Measurements from ENCODE around the gene SRGAP3. TPM values are rescaled to one million over a fixed set of nuclear protein-coding genes. Genes with fewer than 3 reads are reported as not detected.
A peak's percentile ranks its signal among the peaks of the same experiment; 100 is the strongest.

The SRGAP3 gene
- total RNA-seq, 1 donor from 2014 or later = 0.99 TPM

DNA sequence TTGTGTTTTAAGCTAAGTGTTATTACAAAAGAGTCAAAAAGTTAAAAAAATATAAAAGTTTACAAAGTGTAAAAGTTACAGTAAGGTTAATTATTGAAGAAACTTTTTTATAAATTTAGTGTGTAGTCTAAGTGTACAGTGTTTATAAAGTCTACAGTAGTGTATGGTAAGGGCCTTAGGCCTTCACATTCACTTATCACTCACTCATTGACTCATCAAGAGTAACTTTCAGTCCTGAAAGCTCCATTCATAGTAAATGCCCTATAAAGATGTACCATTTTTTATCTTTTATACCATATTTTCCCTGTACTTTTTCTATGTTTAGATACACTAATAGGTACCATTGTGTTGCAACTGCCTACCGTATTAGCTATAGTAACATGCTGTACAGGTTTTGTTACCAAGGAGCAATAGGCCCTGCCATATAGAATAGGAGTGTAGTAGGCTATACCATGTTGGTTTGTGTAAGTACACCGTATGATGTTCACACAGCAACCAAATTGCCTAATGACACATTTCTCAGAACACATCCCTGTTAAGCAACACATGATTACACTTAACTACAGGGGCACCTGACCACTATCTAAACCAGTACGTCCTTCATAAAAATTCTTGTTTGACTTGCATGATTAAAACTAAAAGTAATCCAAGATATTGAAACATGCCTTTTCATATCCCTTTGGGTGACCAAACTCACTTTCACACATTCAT is 303.4 kb downstream of the SRGAP3 start:
- Mint-ChIP-seq H3K9me3 (ENCODE audit: low read depth) (peaks cover 17% of the 10 kb centered on the region), H3K27ac (ENCODE audit: unreplicated experiment) (no peak overlapping the region), H3K4me1 (ENCODE audit: low read depth) (peaks cover 34% of the 10 kb centered on the region), H3K36me3 (ENCODE audit: low read depth) (peaks cover 23% of the 10 kb centered on the region), H3K4me3 (ENCODE audit: unreplicated experiment) (no peak overlapping the region), H3K27me3 (ENCODE audit: low read depth) (no peaks in the 10 kb centered on the region)
- TF ChIP-seq, protein P1, sequence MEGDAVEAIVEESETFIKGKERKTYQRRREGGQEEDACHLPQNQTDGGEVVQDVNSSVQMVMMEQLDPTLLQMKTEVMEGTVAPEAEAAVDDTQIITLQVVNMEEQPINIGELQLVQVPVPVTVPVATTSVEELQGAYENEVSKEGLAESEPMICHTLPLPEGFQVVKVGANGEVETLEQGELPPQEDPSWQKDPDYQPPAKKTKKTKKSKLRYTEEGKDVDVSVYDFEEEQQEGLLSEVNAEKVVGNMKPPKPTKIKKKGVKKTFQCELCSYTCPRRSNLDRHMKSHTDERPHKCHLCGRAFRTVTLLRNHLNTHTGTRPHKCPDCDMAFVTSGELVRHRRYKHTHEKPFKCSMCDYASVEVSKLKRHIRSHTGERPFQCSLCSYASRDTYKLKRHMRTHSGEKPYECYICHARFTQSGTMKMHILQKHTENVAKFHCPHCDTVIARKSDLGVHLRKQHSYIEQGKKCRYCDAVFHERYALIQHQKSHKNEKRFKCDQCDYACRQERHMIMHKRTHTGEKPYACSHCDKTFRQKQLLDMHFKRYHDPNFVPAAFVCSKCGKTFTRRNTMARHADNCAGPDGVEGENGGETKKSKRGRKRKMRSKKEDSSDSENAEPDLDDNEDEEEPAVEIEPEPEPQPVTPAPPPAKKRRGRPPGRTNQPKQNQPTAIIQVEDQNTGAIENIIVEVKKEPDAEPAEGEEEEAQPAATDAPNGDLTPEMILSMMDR (IDR thresholded peaks at IDR 0.05) = no peak
- DNase-seq (ENCODE audit: low spot score) = no peak

DNA sequence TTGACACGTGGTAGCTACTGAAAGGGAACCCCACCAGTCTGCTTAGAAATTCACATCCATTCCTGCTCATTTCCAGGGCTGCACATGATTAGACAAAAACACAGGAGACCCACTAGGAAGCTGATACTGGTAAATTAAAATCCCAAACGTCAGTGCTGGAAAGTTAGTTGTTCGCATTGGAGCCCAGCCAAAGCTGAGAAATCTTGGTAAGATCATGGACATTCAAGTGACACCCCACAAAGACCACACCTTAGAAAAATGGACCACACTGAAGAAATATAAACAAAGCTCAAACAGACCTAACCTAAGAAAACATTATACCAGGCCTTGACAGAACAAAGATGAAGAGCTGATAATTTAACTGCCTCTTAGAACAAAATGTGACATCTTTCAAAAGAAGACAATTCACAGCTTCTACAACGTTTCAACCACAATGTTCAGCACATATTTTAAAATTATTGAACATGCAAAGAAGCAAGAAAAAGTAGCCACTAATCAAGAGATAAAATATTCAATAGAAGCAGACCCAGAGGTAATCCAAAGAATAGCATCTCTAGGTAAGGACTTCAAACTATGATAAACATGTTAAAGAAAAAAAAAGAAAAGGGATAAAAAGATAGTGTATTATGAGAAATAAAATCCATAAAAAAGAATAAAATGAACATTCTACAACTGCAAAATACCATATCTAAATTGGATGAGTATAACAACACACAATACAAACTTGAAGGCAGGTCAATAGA is 306.5 kb downstream of the SRGAP3 start:
- H3K4me1 Mint-ChIP-seq (ENCODE audit: low read depth) = peaks cover 34% of the 10 kb centered on the region
- TF ChIP-seq, protein P1 (IDR thresholded peaks at IDR 0.05) = no peak
- peak overlapping the region; percentile 6 for H3K27ac Mint-ChIP-seq (ENCODE audit: unreplicated experiment)
- peaks cover 17% of the 10 kb centered on the region for H3K9me3 Mint-ChIP-seq (ENCODE audit: low read depth)
- peaks cover 33% of the 10 kb centered on the region for H3K36me3 Mint-ChIP-seq (ENCODE audit: low read depth)
- H3K4me3 Mint-ChIP-seq (ENCODE audit: unreplicated experiment) = no peak overlapping the region
- no peak for DNase-seq (ENCODE audit: low spot score)
- H3K27me3 Mint-ChIP-seq (ENCODE audit: low read depth) = no peaks in the 10 kb centered on the region

DNA sequence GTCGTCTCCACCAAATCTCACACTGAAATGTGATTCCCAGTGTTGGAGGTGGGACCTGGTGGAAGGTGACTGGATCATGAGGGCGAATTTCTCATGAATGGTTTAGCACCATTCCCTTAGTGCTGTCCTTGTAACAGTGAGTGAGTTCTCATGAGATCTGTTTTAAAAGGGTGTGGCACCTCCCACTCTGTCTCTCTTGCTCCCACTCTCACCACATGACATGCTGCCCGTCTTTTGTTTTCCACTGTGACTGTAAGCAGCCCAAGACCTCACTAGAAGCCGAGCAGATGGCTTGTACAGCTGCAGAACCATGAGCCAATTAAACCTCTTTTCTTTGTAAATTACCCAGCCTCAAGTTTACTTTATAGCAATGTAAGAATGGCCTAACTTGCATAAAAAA is 307.3 kb downstream of the SRGAP3 start:
- Mint-ChIP-seq H3K36me3 (ENCODE audit: low read depth) (peaks cover 33% of the 10 kb centered on the region), H3K27me3 (ENCODE audit: low read depth) (no peaks in the 10 kb centered on the region), H3K4me3 (ENCODE audit: unreplicated experiment) (no peak overlapping the region), H3K4me1 (ENCODE audit: low read depth) (peaks cover 36% of the 10 kb centered on the region), H3K27ac (ENCODE audit: unreplicated experiment) (no peak overlapping the region), H3K9me3 (ENCODE audit: low read depth) (peaks cover 17% of the 10 kb centered on the region)
- TF ChIP-seq, protein P1 (IDR thresholded peaks at IDR 0.05) = no peak
- DNase-seq (ENCODE audit: low spot score) = no peak

DNA sequence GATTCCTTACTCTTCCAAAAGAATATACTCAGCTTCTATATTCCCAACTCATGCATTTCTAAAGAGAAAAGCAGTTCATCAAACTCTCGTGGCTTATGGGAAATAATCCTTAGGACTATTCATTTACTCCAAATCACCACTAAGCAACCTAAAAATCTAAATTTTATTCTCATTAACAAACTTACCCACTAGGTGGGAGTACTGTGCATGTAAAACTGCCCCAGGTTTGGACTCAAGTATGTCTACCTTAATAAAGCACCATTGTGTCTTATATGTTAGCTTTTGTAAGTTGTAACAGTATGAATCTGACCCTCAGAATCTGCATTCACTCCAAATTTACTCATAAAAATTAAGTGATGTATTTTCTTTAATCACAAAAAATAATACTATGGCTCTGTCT is 311.4 kb downstream of the SRGAP3 start:
- no peak for DNase-seq (ENCODE audit: low spot score)
- Mint-ChIP-seq H3K36me3 (ENCODE audit: low read depth) (peaks cover 26% of the 10 kb centered on the region), H3K4me1 (ENCODE audit: low read depth) (peaks cover 41% of the 10 kb centered on the region), H3K9me3 (ENCODE audit: low read depth) (peaks cover 6% of the 10 kb centered on the region), H3K4me3 (ENCODE audit: unreplicated experiment) (no peak overlapping the region), H3K27ac (ENCODE audit: unreplicated experiment) (peak overlapping the region; percentile 83), H3K27me3 (ENCODE audit: low read depth) (no peaks in the 10 kb centered on the region)
- TF ChIP-seq, protein P1 (IDR thresholded peaks at IDR 0.05) = peak; percentile 78

DNA sequence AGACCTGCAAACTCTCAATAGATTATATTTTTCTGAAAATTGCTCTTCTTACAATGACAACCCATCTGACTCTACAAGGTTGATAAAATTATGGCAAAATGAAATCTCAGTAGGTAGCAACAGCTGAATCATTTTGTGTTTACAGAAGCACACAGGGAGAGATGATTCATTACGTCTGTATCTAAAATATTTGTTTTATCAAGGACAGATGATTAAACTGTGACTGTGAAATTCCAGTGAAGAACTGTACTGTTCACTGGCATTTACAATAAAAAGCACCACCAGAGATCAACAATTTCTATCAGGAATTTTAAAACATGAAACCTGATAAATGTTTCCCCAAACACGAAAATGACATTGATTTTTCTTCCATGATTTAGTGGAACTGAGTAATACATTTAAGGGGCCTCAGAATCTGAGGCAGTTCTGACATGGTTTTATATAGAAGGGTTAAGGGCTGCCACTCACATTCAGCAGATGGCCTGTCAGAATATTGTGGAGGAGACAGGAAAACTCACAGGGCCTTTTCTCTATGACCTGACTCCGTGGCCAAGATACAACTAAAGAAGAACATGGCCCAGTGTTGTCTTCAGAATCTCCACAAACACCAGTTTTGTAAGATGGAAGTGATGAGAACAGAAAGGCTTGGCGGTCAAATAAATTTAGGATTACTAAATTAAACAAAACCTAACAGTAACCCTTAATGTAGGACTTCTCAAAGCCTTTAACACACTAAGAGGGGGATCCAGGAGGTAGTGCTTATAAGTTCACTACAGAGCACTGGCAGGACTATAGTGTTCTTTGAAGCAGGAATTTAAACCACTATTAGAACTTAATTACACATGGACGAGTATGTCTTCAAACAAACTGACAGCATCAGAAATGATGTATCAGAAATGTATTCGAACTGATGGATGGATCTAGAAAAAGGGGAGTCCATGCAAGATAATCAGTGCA is 312.1 kb downstream of the SRGAP3 start:
- no peak for DNase-seq (ENCODE audit: low spot score)
- Mint-ChIP-seq H3K27ac (ENCODE audit: unreplicated experiment) (peak overlapping the region; percentile 83), H3K4me3 (ENCODE audit: unreplicated experiment) (no peak overlapping the region), H3K36me3 (ENCODE audit: low read depth) (peaks cover 19% of the 10 kb centered on the region), H3K27me3 (ENCODE audit: low read depth) (no peaks in the 10 kb centered on the region), H3K4me1 (ENCODE audit: low read depth) (peaks cover 35% of the 10 kb centered on the region), H3K9me3 (ENCODE audit: low read depth) (no peaks in the 10 kb centered on the region)
- TF ChIP-seq, protein P1 (IDR thresholded peaks at IDR 0.05) = no peak
